Osteocyte (in vitro differentiated cells): ENCODE results near the gene INPP5J. TPM values are rescaled to one million over a fixed set of nuclear protein-coding genes. Genes with fewer than 3 reads are reported as not detected.

Experiments used
- DNase-seq: peaks from one replicate; pipeline ENCODE4 v3.0.0; 2021; ENCODE audit warnings: mixed read lengths; ENCODE audit not compliant: unreplicated experiment; ENCODE audit errors: extremely low spot score
- H3K27ac Mint-ChIP-seq: one replicate; pipeline ENCODE4 v1.8.0; 2021; ENCODE audit warnings: mild to moderate bottlenecking, mixed read lengths; ENCODE audit not compliant: unreplicated experiment
- H3K27me3 Mint-ChIP-seq: one replicate; pipeline ENCODE4 v1.8.0; 2021; ENCODE audit warnings: mixed read lengths; ENCODE audit not compliant: unreplicated experiment
- H3K36me3 Mint-ChIP-seq: one replicate; pipeline ENCODE4 v1.8.0; 2021; ENCODE audit warnings: mixed read lengths; ENCODE audit not compliant: unreplicated experiment
- H3K4me1 Mint-ChIP-seq: one replicate; pipeline ENCODE4 v1.8.0; 2021; ENCODE audit warnings: mixed read lengths; ENCODE audit not compliant: unreplicated experiment
- H3K4me3 Mint-ChIP-seq: one replicate; pipeline ENCODE4 v1.8.0; 2021; ENCODE audit warnings: mild to moderate bottlenecking, moderate library complexity, mixed read lengths; ENCODE audit not compliant: unreplicated experiment
- H3K9me3 Mint-ChIP-seq: one replicate; pipeline ENCODE4 v1.8.0; 2021; ENCODE audit warnings: mixed read lengths; ENCODE audit not compliant: unreplicated experiment
- CTCF ChIP-seq: fragments of 200-600 bp; sonication (generic); IDR thresholded peaks from 2 replicates; pipeline ENCODE4 v1.5.0; 2021; ENCODE audit warnings: antibody characterized with exemption, mild to moderate bottlenecking, moderate library complexity
- total RNA-seq: library from RNA; stranded (reverse); gene quantifications from 2 replicates; pipeline ENCODE4 v1.2.1, GENCODE V29; 2021

Gene INPP5J
- total RNA-seq, 1 donor from 2014 or later, result 3.5 TPM

GRCh38 chr22:31143038-31143437 is 20.3 kb downstream of the INPP5J start:
- Mint-ChIP-seq H3K4me1 (peaks cover 8% of the 10 kb centered on the region), H3K9me3 (peaks cover 10% of the 10 kb centered on the region), H3K36me3 (no peaks in the 10 kb centered on the region), H3K4me3 (no peak overlapping the region), H3K27ac (no peak overlapping the region), H3K27me3 (peaks cover 13% of the 10 kb centered on the region)
- no peak for DNase-seq
- no peak for TF ChIP-seq CTCF

- TF ChIP-seq CTCF, result no peak
- no peak overlapping the region for H3K27ac Mint-ChIP-seq
Measured at GRCh38 chr22:31143537-31143936, 20.8 kb downstream of the INPP5J start.

GRCh38 chr22:31144223-31144622 is 21.5 kb downstream of the INPP5J start:
- Mint-ChIP-seq H3K36me3 (no peaks in the 10 kb centered on the region), H3K4me1 (peaks cover 17% of the 10 kb centered on the region), H3K27ac (no peak overlapping the region), H3K4me3 (no peak overlapping the region), H3K27me3 (peaks cover 7% of the 10 kb centered on the region), H3K9me3 (peaks cover 10% of the 10 kb centered on the region)
- DNase-seq, result no peak
- TF ChIP-seq CTCF, result no peak

More at GRCh38 chr22:31143537-31143936, 20.8 kb downstream of the INPP5J start:
- H3K27me3 Mint-ChIP-seq, result peaks cover 12% of the 10 kb centered on the region
- DNase-seq, result no peak
- peaks cover 10% of the 10 kb centered on the region for H3K9me3 Mint-ChIP-seq
- no peak overlapping the region for H3K4me3 Mint-ChIP-seq
- H3K4me1 Mint-ChIP-seq, result peaks cover 10% of the 10 kb centered on the region
- no peaks in the 10 kb centered on the region for H3K36me3 Mint-ChIP-seq

- Mint-ChIP-seq H3K27ac (peak overlapping the region; percentile 87), H3K27me3 (no peaks in the 10 kb centered on the region), H3K36me3 (no peaks in the 10 kb centered on the region), H3K4me1 (peaks cover 10% of the 10 kb centered on the region), H3K9me3 (peaks cover 10% of the 10 kb centered on the region), H3K4me3 (no peak overlapping the region)
- no peak for DNase-seq
- TF ChIP-seq CTCF, result no peak
Measured at GRCh38 chr22:31148488-31148887, 25.7 kb downstream of the INPP5J start.

- Mint-ChIP-seq H3K36me3 (no peaks in the 10 kb centered on the region), H3K4me1 (peaks cover 10% of the 10 kb centered on the region), H3K27me3 (no peaks in the 10 kb centered on the region), H3K27ac (peak overlapping the region; percentile 87), H3K9me3 (peaks cover 10% of the 10 kb centered on the region), H3K4me3 (no peak overlapping the region)
- peak; percentile 93 for TF ChIP-seq CTCF
- peak; percentile 92 for DNase-seq
Measured at GRCh38 chr22:31148953-31149627, 26.3 kb downstream of the INPP5J start.
